ENCODE measurements around the gene OXSR1.

DNA sequence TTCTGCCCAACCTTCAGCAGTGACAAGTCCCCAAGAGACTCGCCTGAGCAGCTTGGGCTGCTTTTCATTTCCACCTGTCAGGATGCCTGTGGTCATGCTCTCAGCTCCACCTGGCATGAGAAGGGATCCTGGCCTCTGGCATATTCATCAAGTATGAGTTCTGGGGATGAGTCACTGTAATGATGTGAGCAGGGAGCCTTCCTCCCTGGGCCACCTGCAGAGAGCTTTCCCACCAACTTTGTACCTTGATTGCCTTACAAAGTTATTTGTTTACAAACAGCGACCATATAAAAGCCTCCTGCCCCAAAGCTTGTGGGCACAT is 23.4 kb upstream of the OXSR1 start:
- TF ChIP-seq POLR2AphosphoS5 (IDR thresholded peaks at IDR 0.05; ENCODE audit: low read depth, low read length) (no peak), FOXP2 (optimal IDR thresholded peaks at IDR 0.05; ENCODE audit: borderline replicate concordance, extremely low read depth, extremely low read length, insufficient read depth) (no peak)
